ENCODE data around the gene RAB19.

GRCh38 chr7:140403878-140404564 lies at the start of gene RAB19:
- TF ChIP-seq POLR2A (IDR thresholded peaks at IDR 0.05; ENCODE audit: insufficient read depth in 1 of 2, low read depth in 2 of 2, low read length in 2 of 2) (no peak), CTCF (CRISPR knock-in tag; IDR thresholded peaks at IDR 0.05) (no peak), ZNF615 (CRISPR knock-in tag; IDR thresholded peaks at IDR 0.05; ENCODE audit: borderline replicate concordance) (no peak), FOXA1 (IDR thresholded peaks at IDR 0.05) (no peak), FOXA1 (CRISPR knock-in tag; IDR thresholded peaks at IDR 0.05) (no peak), JUN (CRISPR knock-in tag; IDR thresholded peaks at IDR 0.05) (no peak), NKX3-1 (CRISPR knock-in tag; IDR thresholded peaks at IDR 0.05) (no peak), CBX5 (CRISPR knock-in tag; IDR thresholded peaks at IDR 0.05; ENCODE audit: borderline replicate concordance) (no peak), ZNF777 (CRISPR knock-in tag; IDR thresholded peaks at IDR 0.05) (no peak), ZNF121 (CRISPR knock-in tag; IDR thresholded peaks at IDR 0.05) (no peak), ZFAT (CRISPR knock-in tag; conservative IDR thresholded peaks at IDR 0.05) (no peak), CBFB (CRISPR knock-in tag; IDR thresholded peaks at IDR 0.05) (no peak)
- TF ChIP-seq, protein P1, sequence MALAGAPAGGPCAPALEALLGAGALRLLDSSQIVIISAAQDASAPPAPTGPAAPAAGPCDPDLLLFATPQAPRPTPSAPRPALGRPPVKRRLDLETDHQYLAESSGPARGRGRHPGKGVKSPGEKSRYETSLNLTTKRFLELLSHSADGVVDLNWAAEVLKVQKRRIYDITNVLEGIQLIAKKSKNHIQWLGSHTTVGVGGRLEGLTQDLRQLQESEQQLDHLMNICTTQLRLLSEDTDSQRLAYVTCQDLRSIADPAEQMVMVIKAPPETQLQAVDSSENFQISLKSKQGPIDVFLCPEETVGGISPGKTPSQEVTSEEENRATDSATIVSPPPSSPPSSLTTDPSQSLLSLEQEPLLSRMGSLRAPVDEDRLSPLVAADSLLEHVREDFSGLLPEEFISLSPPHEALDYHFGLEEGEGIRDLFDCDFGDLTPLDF (CRISPR knock-in tag; IDR thresholded peaks at IDR 0.05), result no peak
- TF ChIP-seq, protein P2, sequence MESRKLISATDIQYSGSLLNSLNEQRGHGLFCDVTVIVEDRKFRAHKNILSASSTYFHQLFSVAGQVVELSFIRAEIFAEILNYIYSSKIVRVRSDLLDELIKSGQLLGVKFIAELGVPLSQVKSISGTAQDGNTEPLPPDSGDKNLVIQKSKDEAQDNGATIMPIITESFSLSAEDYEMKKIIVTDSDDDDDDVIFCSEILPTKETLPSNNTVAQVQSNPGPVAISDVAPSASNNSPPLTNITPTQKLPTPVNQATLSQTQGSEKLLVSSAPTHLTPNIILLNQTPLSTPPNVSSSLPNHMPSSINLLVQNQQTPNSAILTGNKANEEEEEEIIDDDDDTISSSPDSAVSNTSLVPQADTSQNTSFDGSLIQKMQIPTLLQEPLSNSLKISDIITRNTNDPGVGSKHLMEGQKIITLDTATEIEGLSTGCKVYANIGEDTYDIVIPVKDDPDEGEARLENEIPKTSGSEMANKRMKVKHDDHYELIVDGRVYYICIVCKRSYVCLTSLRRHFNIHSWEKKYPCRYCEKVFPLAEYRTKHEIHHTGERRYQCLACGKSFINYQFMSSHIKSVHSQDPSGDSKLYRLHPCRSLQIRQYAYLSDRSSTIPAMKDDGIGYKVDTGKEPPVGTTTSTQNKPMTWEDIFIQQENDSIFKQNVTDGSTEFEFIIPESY (CRISPR knock-in tag; IDR thresholded peaks at IDR 0.05), result no peak

Measured in HepG2 (cell line).